Measurements from ENCODE around the gene DPY30.

DPY30 gene

GRCh38 chr2:31979018-31979417 is 60.6 kb downstream of the DPY30 start:
- DNase-seq (ENCODE audit: low read depth in 4 of 4, low spot score in 1 of 4) = no peak

GRCh38 chr2:31978436-31978835 is 61.2 kb downstream of the DPY30 start:
- DNase-seq (ENCODE audit: low read depth in 4 of 4, low spot score in 1 of 4) = no peak

All from stimulated activated CD4-positive, alpha-beta T cell treated with anti-CD3 and anti-CD28 coated beads, Interleukin-1b, Interleukin-23, amount 100 ng/mL, for 24 hours (primary cell).